GM12878 (cell line): ENCODE data around the gene TRHDE.

ENCODE experiments used
- EZH2 ChIP-seq: IDR thresholded peaks from 2 replicates; pipeline ENCODE4 v1.6.1; 2012; ENCODE audit warnings: low read depth, mild to moderate bottlenecking, control low read depth, inconsistent platforms, low read length, borderline replicate concordance; ENCODE audit not compliant: control insufficient read depth
- POLR2AphosphoS5 ChIP-seq: IDR thresholded peaks from 2 replicates; pipeline ENCODE4 v1.6.1; 2011; ENCODE audit warnings: mild to moderate bottlenecking, low read length, inconsistent platforms
- TCF12 ChIP-seq: IDR thresholded peaks from 2 replicates; pipeline ENCODE4 v1.6.1; 2011; ENCODE audit warnings: low read depth, mild to moderate bottlenecking, low read length
- TF ChIP-seq, protein P1 (sequence below), 3 experiments: IDR thresholded peaks in 2 of 3; conservative IDR thresholded peaks in 1 of 3; 2 replicates each; pipeline ENCODE4 v1.5.1; 2011; ENCODE audit warnings: low read depth in 3 of 3, low read length in 3 of 3, mild to moderate bottlenecking in 3 of 3, control low read depth in 2 of 3, moderate library complexity in 2 of 3, inconsistent platforms in 1 of 3, mixed read lengths in 1 of 3; ENCODE audit not compliant: control insufficient read depth in 2 of 3, insufficient read depth in 1 of 3; ENCODE audit errors: extremely low read depth in 1 of 3
- TF ChIP-seq, protein P2 (sequence below): fragments of 450-650 bp; IDR thresholded peaks from 2 replicates; pipeline ENCODE4 v1.6.1; 2014; ENCODE audit warnings: mild to moderate bottlenecking

GRCh38 chr12:72677846-72678245 lies 405.7 kb downstream of the TRHDE start:
- TF ChIP-seq, protein P1, sequence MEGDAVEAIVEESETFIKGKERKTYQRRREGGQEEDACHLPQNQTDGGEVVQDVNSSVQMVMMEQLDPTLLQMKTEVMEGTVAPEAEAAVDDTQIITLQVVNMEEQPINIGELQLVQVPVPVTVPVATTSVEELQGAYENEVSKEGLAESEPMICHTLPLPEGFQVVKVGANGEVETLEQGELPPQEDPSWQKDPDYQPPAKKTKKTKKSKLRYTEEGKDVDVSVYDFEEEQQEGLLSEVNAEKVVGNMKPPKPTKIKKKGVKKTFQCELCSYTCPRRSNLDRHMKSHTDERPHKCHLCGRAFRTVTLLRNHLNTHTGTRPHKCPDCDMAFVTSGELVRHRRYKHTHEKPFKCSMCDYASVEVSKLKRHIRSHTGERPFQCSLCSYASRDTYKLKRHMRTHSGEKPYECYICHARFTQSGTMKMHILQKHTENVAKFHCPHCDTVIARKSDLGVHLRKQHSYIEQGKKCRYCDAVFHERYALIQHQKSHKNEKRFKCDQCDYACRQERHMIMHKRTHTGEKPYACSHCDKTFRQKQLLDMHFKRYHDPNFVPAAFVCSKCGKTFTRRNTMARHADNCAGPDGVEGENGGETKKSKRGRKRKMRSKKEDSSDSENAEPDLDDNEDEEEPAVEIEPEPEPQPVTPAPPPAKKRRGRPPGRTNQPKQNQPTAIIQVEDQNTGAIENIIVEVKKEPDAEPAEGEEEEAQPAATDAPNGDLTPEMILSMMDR (IDR thresholded peaks at IDR 0.05 in 2 of 3, conservative IDR thresholded peaks at IDR 0.05 in 1 of 3; ENCODE audit: control insufficient read depth in 2 of 3, extremely low read depth in 1 of 3, insufficient read depth in 1 of 3, low read depth in 3 of 3, low read length in 3 of 3): no peak
- TF ChIP-seq EZH2 (no peak), TCF12 (no peak), POLR2AphosphoS5 (no peak)
- TF ChIP-seq, protein P2, sequence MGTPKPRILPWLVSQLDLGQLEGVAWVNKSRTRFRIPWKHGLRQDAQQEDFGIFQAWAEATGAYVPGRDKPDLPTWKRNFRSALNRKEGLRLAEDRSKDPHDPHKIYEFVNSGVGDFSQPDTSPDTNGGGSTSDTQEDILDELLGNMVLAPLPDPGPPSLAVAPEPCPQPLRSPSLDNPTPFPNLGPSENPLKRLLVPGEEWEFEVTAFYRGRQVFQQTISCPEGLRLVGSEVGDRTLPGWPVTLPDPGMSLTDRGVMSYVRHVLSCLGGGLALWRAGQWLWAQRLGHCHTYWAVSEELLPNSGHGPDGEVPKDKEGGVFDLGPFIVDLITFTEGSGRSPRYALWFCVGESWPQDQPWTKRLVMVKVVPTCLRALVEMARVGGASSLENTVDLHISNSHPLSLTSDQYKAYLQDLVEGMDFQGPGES: no peak
